ENCODE measurements around the gene CYTH1.

The CYTH1 gene

GRCh38 chr17:78802008-78802407 is 19.9 kb upstream of the CYTH1 start:
- Histone ChIP-seq H3K36me3 (ENCODE audit: insufficient read depth) (peaks cover 17% of the 10 kb centered on the region), H3K4me1 (ENCODE audit: low read depth, poor library complexity, severe bottlenecking) (no peaks in the 10 kb centered on the region), H4K20me1 (ENCODE audit: insufficient read depth) (no peaks in the 10 kb centered on the region), H3K4me2 (no peak overlapping the region), H2AFZ (ENCODE audit: low read depth) (no peak overlapping the region), H3K79me2 (ENCODE audit: insufficient read depth, low read depth) (no peaks in the 10 kb centered on the region; the same call in 1 of the 2 replicates), H3K27ac (no peak overlapping the region), H3K9ac (no peak overlapping the region), H3K27me3 (ENCODE audit: insufficient read depth, low read depth) (no peaks in the 10 kb centered on the region), H3K4me3 (IDR thresholded peaks at IDR 0.05; ENCODE audit: insufficient read depth, low read depth, low read length) (no peak overlapping the region)
- no peak for TF ChIP-seq CTCF (conservative IDR thresholded peaks at IDR 0.05; ENCODE audit: low read depth, low read length)

GRCh38 chr17:78800132-78800931 is 18.3 kb upstream of the CYTH1 start:
- Histone ChIP-seq H3K4me1 (ENCODE audit: low read depth, poor library complexity, severe bottlenecking) (no peaks in the 10 kb centered on the region), H3K27me3 (ENCODE audit: insufficient read depth, low read depth) (no peaks in the 10 kb centered on the region), H3K79me2 (ENCODE audit: insufficient read depth, low read depth) (no peaks in the 10 kb centered on the region; the same call in 1 of the 2 replicates), H2AFZ (ENCODE audit: low read depth) (no peak overlapping the region), H3K9ac (no peak overlapping the region), H3K36me3 (ENCODE audit: insufficient read depth) (peaks cover 20% of the 10 kb centered on the region), H4K20me1 (ENCODE audit: insufficient read depth) (no peaks in the 10 kb centered on the region), H3K27ac (no peak overlapping the region), H3K4me2 (no peak overlapping the region), H3K4me3 (IDR thresholded peaks at IDR 0.05; ENCODE audit: insufficient read depth, low read depth, low read length) (no peak overlapping the region)
- no peak for TF ChIP-seq CTCF (conservative IDR thresholded peaks at IDR 0.05; ENCODE audit: low read depth, low read length)

- H3K4me3 ChIP-seq (IDR thresholded peaks at IDR 0.05; ENCODE audit: insufficient read depth, low read depth, low read length), result no peak overlapping the region
- no peak overlapping the region for H3K27ac ChIP-seq
- H2AFZ ChIP-seq (ENCODE audit: low read depth), result no peak overlapping the region
- TF ChIP-seq CTCF (conservative IDR thresholded peaks at IDR 0.05; ENCODE audit: low read depth, low read length), result peak; percentile 66
- peaks cover 20% of the 10 kb centered on the region for H3K36me3 ChIP-seq (ENCODE audit: insufficient read depth)
- H3K27me3 ChIP-seq (ENCODE audit: insufficient read depth, low read depth), result no peaks in the 10 kb centered on the region
- no peaks in the 10 kb centered on the region for H3K4me1 ChIP-seq (ENCODE audit: low read depth, poor library complexity, severe bottlenecking)
- H3K9ac ChIP-seq, result no peak overlapping the region
- H3K4me2 ChIP-seq, result no peak overlapping the region
- no peaks in the 10 kb centered on the region; the same call in 1 of the 2 replicates for H3K79me2 ChIP-seq (ENCODE audit: insufficient read depth, low read depth)
- H4K20me1 ChIP-seq (ENCODE audit: insufficient read depth), result no peaks in the 10 kb centered on the region
Measured at GRCh38 chr17:78798695-78799559, 16.9 kb upstream of the CYTH1 start.

- Histone ChIP-seq H3K9ac (no peak overlapping the region), H4K20me1 (ENCODE audit: insufficient read depth) (no peaks in the 10 kb centered on the region), H3K4me3 (IDR thresholded peaks at IDR 0.05; ENCODE audit: insufficient read depth, low read depth, low read length) (no peak overlapping the region), H2AFZ (ENCODE audit: low read depth) (no peak overlapping the region), H3K4me1 (ENCODE audit: low read depth, poor library complexity, severe bottlenecking) (no peaks in the 10 kb centered on the region), H3K27ac (no peak overlapping the region), H3K27me3 (ENCODE audit: insufficient read depth, low read depth) (no peaks in the 10 kb centered on the region), H3K4me2 (no peak overlapping the region), H3K36me3 (ENCODE audit: insufficient read depth) (peaks cover 20% of the 10 kb centered on the region), H3K79me2 (ENCODE audit: insufficient read depth, low read depth) (no peaks in the 10 kb centered on the region; the same call in 1 of the 2 replicates)
- no peak for TF ChIP-seq CTCF (conservative IDR thresholded peaks at IDR 0.05; ENCODE audit: low read depth, low read length)
Measured at GRCh38 chr17:78797691-78798585, 15.9 kb upstream of the CYTH1 start.

All from KMS-11 (cell line).